ENCODE results near the gene TBC1D3B.

TBC1D3B gene

DNA sequence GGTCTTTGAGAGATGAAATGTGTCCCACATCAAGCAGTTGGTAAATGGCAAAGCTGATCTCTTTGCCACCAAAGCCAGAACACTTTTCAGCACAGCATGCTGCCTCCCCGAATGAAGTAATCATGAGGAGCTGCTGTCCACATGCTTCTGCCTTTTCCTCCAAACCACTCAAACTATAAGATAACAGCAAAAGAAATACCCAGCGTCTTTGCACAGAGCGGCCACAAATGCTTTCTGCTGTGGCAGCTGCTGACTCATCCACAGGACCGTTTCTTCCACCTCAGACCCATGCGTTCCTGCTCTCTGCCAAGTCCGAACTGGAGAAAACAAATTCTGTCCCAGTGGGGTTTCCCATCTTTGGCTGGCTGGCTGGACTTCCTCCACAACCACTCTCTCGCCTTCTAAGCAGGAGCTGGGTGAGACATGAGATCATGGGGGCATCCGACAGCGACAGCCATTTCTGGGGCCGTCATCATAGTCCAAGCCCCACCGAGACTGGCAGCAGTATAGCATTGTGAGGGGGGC is 27.1 kb downstream of the TBC1D3B start:
- Histone ChIP-seq H4K20me1 (ENCODE audit: insufficient read depth, low read length) (no peaks in the 10 kb centered on the region), H3K9ac (ENCODE audit: low read depth, low read length) (no peak overlapping the region), H3K4me1 (ENCODE audit: insufficient read depth, low read length) (peaks cover 5% of the 10 kb centered on the region; the same call in 1 of the 2 replicates), H3K27me3 (ENCODE audit: insufficient read depth, low read length, poor library complexity) (no peaks in the 10 kb centered on the region), H3K9me3 (ENCODE audit: insufficient read depth, low read length, severe bottlenecking) (no peaks in the 10 kb centered on the region), H3K27ac (ENCODE audit: low read length) (no peak overlapping the region; the same call in 1 of the 2 replicates), H2AFZ (ENCODE audit: low read depth, low read length) (no peak overlapping the region; the same call in 1 of the 2 replicates), H3K4me3 (ENCODE audit: low read depth in 1 of 2, low read length in 2 of 2) (no peak overlapping the region), H3K79me2 (ENCODE audit: insufficient read depth, low read length) (no peaks in the 10 kb centered on the region), H3K36me3 (ENCODE audit: insufficient read depth, low read length) (no peaks in the 10 kb centered on the region), H3K4me2 (ENCODE audit: insufficient read depth, low read length) (no peak overlapping the region)
- no peak for DNase-seq
- ATAC-seq (ENCODE audit: insufficient read depth, low read depth), result 0 out of 3 replicates have a peak, but pooled peaks have one; percentile 12
- TF ChIP-seq EZH2 (IDR thresholded peaks at IDR 0.05; ENCODE audit: borderline replicate concordance, low read depth, low read length, severe bottlenecking), result no peak
- TF ChIP-seq, protein P1, sequence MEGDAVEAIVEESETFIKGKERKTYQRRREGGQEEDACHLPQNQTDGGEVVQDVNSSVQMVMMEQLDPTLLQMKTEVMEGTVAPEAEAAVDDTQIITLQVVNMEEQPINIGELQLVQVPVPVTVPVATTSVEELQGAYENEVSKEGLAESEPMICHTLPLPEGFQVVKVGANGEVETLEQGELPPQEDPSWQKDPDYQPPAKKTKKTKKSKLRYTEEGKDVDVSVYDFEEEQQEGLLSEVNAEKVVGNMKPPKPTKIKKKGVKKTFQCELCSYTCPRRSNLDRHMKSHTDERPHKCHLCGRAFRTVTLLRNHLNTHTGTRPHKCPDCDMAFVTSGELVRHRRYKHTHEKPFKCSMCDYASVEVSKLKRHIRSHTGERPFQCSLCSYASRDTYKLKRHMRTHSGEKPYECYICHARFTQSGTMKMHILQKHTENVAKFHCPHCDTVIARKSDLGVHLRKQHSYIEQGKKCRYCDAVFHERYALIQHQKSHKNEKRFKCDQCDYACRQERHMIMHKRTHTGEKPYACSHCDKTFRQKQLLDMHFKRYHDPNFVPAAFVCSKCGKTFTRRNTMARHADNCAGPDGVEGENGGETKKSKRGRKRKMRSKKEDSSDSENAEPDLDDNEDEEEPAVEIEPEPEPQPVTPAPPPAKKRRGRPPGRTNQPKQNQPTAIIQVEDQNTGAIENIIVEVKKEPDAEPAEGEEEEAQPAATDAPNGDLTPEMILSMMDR (IDR thresholded peaks at IDR 0.05; ENCODE audit: borderline replicate concordance, extremely low read depth, low read length, poor library complexity, severe bottlenecking), result no peak

DNA sequence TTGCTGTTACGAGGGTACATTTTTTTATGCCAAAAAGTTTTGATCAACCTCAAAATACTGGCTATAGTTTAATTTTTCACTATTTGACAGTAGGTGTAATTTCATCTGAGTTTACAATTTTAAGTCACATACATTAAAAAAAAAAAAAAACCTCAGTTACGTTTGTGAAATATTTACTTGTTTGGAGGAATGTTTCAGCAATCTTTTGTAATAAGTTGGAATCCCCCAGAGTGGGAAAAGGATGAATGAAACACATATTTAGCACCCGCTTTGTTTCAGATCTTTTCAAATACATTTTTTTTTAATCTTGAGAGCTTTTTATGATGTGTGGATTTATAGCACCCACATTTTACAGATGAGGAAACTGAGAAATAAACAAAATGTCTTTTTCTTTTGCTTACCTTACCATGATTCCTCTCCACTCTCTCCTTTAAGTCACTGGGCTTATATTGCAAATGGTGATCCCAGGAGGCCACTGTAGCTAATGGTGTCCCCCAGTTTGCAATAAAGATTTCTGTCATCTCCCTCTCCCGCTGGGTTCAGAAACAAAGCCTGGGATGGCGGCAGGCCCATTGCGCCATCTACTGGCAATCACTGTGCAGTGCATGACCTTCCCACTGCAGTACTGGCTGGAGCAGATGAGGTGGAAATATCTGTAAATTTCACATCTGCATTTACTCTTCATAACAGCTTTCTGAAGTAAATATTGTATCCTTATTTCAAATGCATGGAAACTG is 27.7 kb downstream of the TBC1D3B start:
- no peak overlapping the region for H3K9ac ChIP-seq (ENCODE audit: low read depth, low read length)
- H3K4me3 ChIP-seq (ENCODE audit: low read depth in 1 of 2, low read length in 2 of 2), result no peak overlapping the region
- H3K27me3 ChIP-seq (ENCODE audit: insufficient read depth, low read length, poor library complexity), result no peaks in the 10 kb centered on the region
- no peaks in the 10 kb centered on the region for H3K9me3 ChIP-seq (ENCODE audit: insufficient read depth, low read length, severe bottlenecking)
- peak overlapping the region; percentile 56 for H2AFZ ChIP-seq (ENCODE audit: low read depth, low read length)
- H4K20me1 ChIP-seq (ENCODE audit: insufficient read depth, low read length), result no peaks in the 10 kb centered on the region
- TF ChIP-seq, protein P1 (IDR thresholded peaks at IDR 0.05; ENCODE audit: borderline replicate concordance, extremely low read depth, low read length, poor library complexity, severe bottlenecking), result peak; percentile 100
- no peak for TF ChIP-seq EZH2 (IDR thresholded peaks at IDR 0.05; ENCODE audit: borderline replicate concordance, low read depth, low read length, severe bottlenecking)
- H3K79me2 ChIP-seq (ENCODE audit: insufficient read depth, low read length), result no peaks in the 10 kb centered on the region
- peaks cover 5% of the 10 kb centered on the region; the same call in 1 of the 2 replicates for H3K4me1 ChIP-seq (ENCODE audit: insufficient read depth, low read length)
- no peaks in the 10 kb centered on the region for H3K36me3 ChIP-seq (ENCODE audit: insufficient read depth, low read length)
- ATAC-seq (ENCODE audit: insufficient read depth, low read depth) (peak; percentile 95), DNase-seq (peak; percentile 71)
- H3K4me2 ChIP-seq (ENCODE audit: insufficient read depth, low read length), result no peak overlapping the region
- H3K27ac ChIP-seq (ENCODE audit: low read length), result no peak overlapping the region; the same call in 1 of the 2 replicates

- DNase-seq (no peak), ATAC-seq (ENCODE audit: insufficient read depth, low read depth) (no peak)
- Histone ChIP-seq H3K36me3 (ENCODE audit: insufficient read depth, low read length) (no peaks in the 10 kb centered on the region), H3K9ac (ENCODE audit: low read depth, low read length) (no peak overlapping the region), H3K79me2 (ENCODE audit: insufficient read depth, low read length) (no peaks in the 10 kb centered on the region), H3K27ac (ENCODE audit: low read length) (no peak overlapping the region), H3K4me2 (ENCODE audit: insufficient read depth, low read length) (no peak overlapping the region), H2AFZ (ENCODE audit: low read depth, low read length) (no peak overlapping the region), H3K4me1 (ENCODE audit: insufficient read depth, low read length) (peaks cover 5% of the 10 kb centered on the region; the same call in 1 of the 2 replicates), H3K27me3 (ENCODE audit: insufficient read depth, low read length, poor library complexity) (no peaks in the 10 kb centered on the region), H4K20me1 (ENCODE audit: insufficient read depth, low read length) (no peaks in the 10 kb centered on the region), H3K4me3 (ENCODE audit: low read depth in 1 of 2, low read length in 2 of 2) (no peak overlapping the region), H3K9me3 (ENCODE audit: insufficient read depth, low read length, severe bottlenecking) (no peaks in the 10 kb centered on the region)
- TF ChIP-seq, protein P1 (IDR thresholded peaks at IDR 0.05; ENCODE audit: borderline replicate concordance, extremely low read depth, low read length, poor library complexity, severe bottlenecking), result no peak
- TF ChIP-seq EZH2 (IDR thresholded peaks at IDR 0.05; ENCODE audit: borderline replicate concordance, low read depth, low read length, severe bottlenecking), result no peak
These were observed 28.8 kb downstream of the TBC1D3B start for GRCh38 chr17:36147601-36148000.

Measured in DND-41 (cell line).